Central memory CD8-positive, alpha-beta T cell (primary cell): ENCODE measurements around the gene ODAD4.

ENCODE experiments used
- ATAC-seq: fragments of 150-1000 bp; cut with Tn5 transposase; replicated peaks from 2 replicates; pipeline ENCODE4 v1.10.0; 2022; ENCODE audit warnings: mild to moderate bottlenecking, moderate FRiP score, moderate number of reproducible peaks; ENCODE audit not compliant: poor library complexity, severe bottlenecking; ENCODE audit errors: extremely low read depth
- DNase-seq, 2 donors: peaks; one replicate each; pipeline ENCODE4 v3.0.0; 2021; ENCODE audit warnings: low spot score in 2 of 2
- H3K27ac Mint-ChIP-seq: one replicate; pipeline ENCODE4 v1.8.0; 2022; ENCODE audit warnings: low read depth, mild to moderate bottlenecking, moderate library complexity, mixed read lengths
- H3K27me3 Mint-ChIP-seq: one replicate; pipeline ENCODE4 v1.8.0; 2022; ENCODE audit warnings: mixed read lengths
- H3K36me3 Mint-ChIP-seq: one replicate; pipeline ENCODE4 v1.8.0; 2022; ENCODE audit warnings: mild to moderate bottlenecking, moderate library complexity, mixed read lengths; ENCODE audit not compliant: insufficient read depth
- H3K4me1 Mint-ChIP-seq: one replicate; pipeline ENCODE4 v1.8.0; 2022; ENCODE audit warnings: mixed read lengths
- H3K4me3 Mint-ChIP-seq: one replicate; pipeline ENCODE4 v1.8.0; 2022; ENCODE audit warnings: mild to moderate bottlenecking, moderate library complexity, mixed read lengths
- H3K9me3 Mint-ChIP-seq: one replicate; pipeline ENCODE4 v1.8.0; 2022; ENCODE audit warnings: mixed read lengths

The ODAD4 gene

GRCh38 chr17:41986634-41987033 lies 56.2 kb downstream of the ODAD4 start:
- no peak overlapping the region for H3K27ac Mint-ChIP-seq
- peaks cover 5% of the 10 kb centered on the region for H3K4me1 Mint-ChIP-seq
- H3K9me3 Mint-ChIP-seq: no peaks in the 10 kb centered on the region
- no peak overlapping the region for H3K4me3 Mint-ChIP-seq
- DNase-seq (no peak), ATAC-seq (no peak)
- no peaks in the 10 kb centered on the region for H3K27me3 Mint-ChIP-seq
- peaks cover 71% of the 10 kb centered on the region for H3K36me3 Mint-ChIP-seq

- no peaks in the 10 kb centered on the region for H3K27me3 Mint-ChIP-seq
- no peak overlapping the region for H3K27ac Mint-ChIP-seq
- H3K4me1 Mint-ChIP-seq: peaks cover 5% of the 10 kb centered on the region
- no peak overlapping the region for H3K4me3 Mint-ChIP-seq
- no peak for DNase-seq
- no peak for ATAC-seq
- H3K36me3 Mint-ChIP-seq: peaks cover 66% of the 10 kb centered on the region
- no peaks in the 10 kb centered on the region for H3K9me3 Mint-ChIP-seq
Measured at GRCh38 chr17:41987642-41988041, 57.2 kb downstream of the ODAD4 start.

GRCh38 chr17:41988418-41988817 lies 58.0 kb downstream of the ODAD4 start:
- ATAC-seq (no peak), DNase-seq (no peak)
- no peak overlapping the region for H3K27ac Mint-ChIP-seq
- no peak overlapping the region for H3K4me3 Mint-ChIP-seq
- H3K36me3 Mint-ChIP-seq: peaks cover 68% of the 10 kb centered on the region
- no peaks in the 10 kb centered on the region for H3K9me3 Mint-ChIP-seq
- peaks cover 5% of the 10 kb centered on the region for H3K4me1 Mint-ChIP-seq
- H3K27me3 Mint-ChIP-seq: no peaks in the 10 kb centered on the region

- Mint-ChIP-seq H3K9me3 (no peaks in the 10 kb centered on the region), H3K36me3 (peaks cover 70% of the 10 kb centered on the region), H3K27me3 (no peaks in the 10 kb centered on the region), H3K4me1 (no peaks in the 10 kb centered on the region), H3K27ac (no peak overlapping the region), H3K4me3 (no peak overlapping the region)
- ATAC-seq (no peak), DNase-seq (no peak)
Measured at GRCh38 chr17:41989702-41990419, 59.4 kb downstream of the ODAD4 start.

- Mint-ChIP-seq H3K4me1 (no peaks in the 10 kb centered on the region), H3K27ac (no peak overlapping the region), H3K36me3 (peaks cover 78% of the 10 kb centered on the region), H3K9me3 (no peaks in the 10 kb centered on the region), H3K27me3 (no peaks in the 10 kb centered on the region), H3K4me3 (no peak overlapping the region)
- DNase-seq: no peak
- no peak for ATAC-seq
Measured at GRCh38 chr17:41992576-41992975, 62.2 kb downstream of the ODAD4 start.

GRCh38 chr17:41996855-41997164 lies 66.4 kb downstream of the ODAD4 start:
- ATAC-seq: no peak
- DNase-seq: no peak
- Mint-ChIP-seq H3K4me1 (peaks cover 10% of the 10 kb centered on the region), H3K36me3 (peaks cover 86% of the 10 kb centered on the region), H3K9me3 (no peaks in the 10 kb centered on the region), H3K27ac (no peak overlapping the region), H3K4me3 (no peak overlapping the region), H3K27me3 (no peaks in the 10 kb centered on the region)

- no peak for DNase-seq
- peaks cover 26% of the 10 kb centered on the region for H3K4me1 Mint-ChIP-seq
- no peak overlapping the region for H3K4me3 Mint-ChIP-seq
- no peak overlapping the region for H3K27ac Mint-ChIP-seq
- no peak for ATAC-seq
- H3K9me3 Mint-ChIP-seq: no peaks in the 10 kb centered on the region
- no peaks in the 10 kb centered on the region for H3K27me3 Mint-ChIP-seq
- peaks cover 85% of the 10 kb centered on the region for H3K36me3 Mint-ChIP-seq
Measured at GRCh38 chr17:41998497-41998896, 68.1 kb downstream of the ODAD4 start.

GRCh38 chr17:42000413-42001133 lies 70.2 kb downstream of the ODAD4 start:
- Mint-ChIP-seq H3K36me3 (peaks cover 64% of the 10 kb centered on the region), H3K4me3 (no peak overlapping the region), H3K27ac (no peak overlapping the region), H3K9me3 (no peaks in the 10 kb centered on the region), H3K27me3 (no peaks in the 10 kb centered on the region), H3K4me1 (peaks cover 35% of the 10 kb centered on the region)
- ATAC-seq (no peak), DNase-seq (no peak)

- DNase-seq: no peak
- peaks cover 37% of the 10 kb centered on the region for H3K4me1 Mint-ChIP-seq
- H3K4me3 Mint-ChIP-seq: no peak overlapping the region
- ATAC-seq: no peak
- H3K27ac Mint-ChIP-seq: no peak overlapping the region
- H3K36me3 Mint-ChIP-seq: peaks cover 52% of the 10 kb centered on the region
- H3K9me3 Mint-ChIP-seq: no peaks in the 10 kb centered on the region
- no peaks in the 10 kb centered on the region for H3K27me3 Mint-ChIP-seq
Measured at GRCh38 chr17:42001729-42002128, 71.3 kb downstream of the ODAD4 start.

GRCh38 chr17:42002175-42002791 lies 71.9 kb downstream of the ODAD4 start:
- DNase-seq: no peak
- Mint-ChIP-seq H3K27ac (no peak overlapping the region), H3K36me3 (peaks cover 50% of the 10 kb centered on the region), H3K27me3 (no peaks in the 10 kb centered on the region), H3K9me3 (no peaks in the 10 kb centered on the region), H3K4me1 (peaks cover 41% of the 10 kb centered on the region), H3K4me3 (no peak overlapping the region)
- ATAC-seq: no peak

GRCh38 chr17:42002792-42003301 lies 72.4 kb downstream of the ODAD4 start:
- Mint-ChIP-seq H3K4me1 (peaks cover 42% of the 10 kb centered on the region), H3K27me3 (no peaks in the 10 kb centered on the region), H3K9me3 (no peaks in the 10 kb centered on the region), H3K4me3 (no peak overlapping the region), H3K27ac (no peak overlapping the region), H3K36me3 (peaks cover 44% of the 10 kb centered on the region)
- DNase-seq: no peak
- ATAC-seq: no peak

- Mint-ChIP-seq H3K27ac (peak overlapping the region; percentile 23), H3K4me3 (no peak overlapping the region), H3K4me1 (peaks cover 55% of the 10 kb centered on the region), H3K9me3 (no peaks in the 10 kb centered on the region), H3K36me3 (peaks cover 31% of the 10 kb centered on the region), H3K27me3 (no peaks in the 10 kb centered on the region)
- DNase-seq (no peak), ATAC-seq (no peak)
Measured at GRCh38 chr17:42005166-42005565, 74.7 kb downstream of the ODAD4 start.

GRCh38 chr17:42009170-42009569 lies 78.8 kb downstream of the ODAD4 start:
- no peak overlapping the region for H3K27ac Mint-ChIP-seq
- DNase-seq (no peak), ATAC-seq (no peak)
- peaks cover 16% of the 10 kb centered on the region for H3K36me3 Mint-ChIP-seq
- H3K4me1 Mint-ChIP-seq: peaks cover 55% of the 10 kb centered on the region
- no peaks in the 10 kb centered on the region for H3K27me3 Mint-ChIP-seq
- H3K4me3 Mint-ChIP-seq: no peak overlapping the region
- no peaks in the 10 kb centered on the region for H3K9me3 Mint-ChIP-seq
